Uterus (tissue), 2 donors: Measurements from ENCODE around the gene SEC22A.

Experiments
- CTCF ChIP-seq, 4 experiments: fragments of 200-600 bp in 2 of 4; fragments of 450-650 bp in 2 of 4; sonication (generic) in 2 of 4; IDR thresholded peaks; one replicate each; pipeline ENCODE4 v1.5.1; 2016 to 2019; ENCODE audit warnings: antibody characterized with exemption in 4 of 4, mild to moderate bottlenecking in 2 of 4, moderate library complexity in 1 of 4
- POLR2A ChIP-seq, 2 donors: fragments of 450-650 bp; IDR thresholded peaks; one replicate each; pipeline ENCODE4 v1.6.1; 2016; ENCODE audit warnings: antibody characterized with exemption in 2 of 2, mild to moderate bottlenecking in 1 of 2, moderate library complexity in 1 of 2

DNA sequence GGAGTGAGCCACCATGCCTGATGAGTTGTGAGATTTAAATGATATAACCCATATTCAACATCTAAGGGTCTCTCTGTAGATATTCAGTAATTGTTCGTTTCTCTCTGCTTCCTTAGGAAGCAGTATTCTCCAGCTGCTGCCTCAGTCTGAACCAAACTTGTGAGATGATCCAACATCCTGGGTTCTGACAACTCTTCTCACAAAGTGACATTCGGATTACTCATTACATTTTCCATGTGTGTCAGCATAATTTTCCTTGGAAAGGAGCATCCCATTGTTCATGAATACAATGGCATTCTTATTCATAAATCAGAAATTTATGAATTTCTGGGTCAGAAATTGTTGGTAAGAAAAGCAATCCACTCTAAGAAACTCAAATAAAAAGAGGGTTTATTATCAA, 15.0 kb upstream of the SEC22A start:
- no peak for TF ChIP-seq CTCF (IDR thresholded peaks at IDR 0.05)
- TF ChIP-seq POLR2A (IDR thresholded peaks at IDR 0.05): no peak
